ENCODE data around the gene MAMDC2. TPM values are rescaled to one million over a fixed set of nuclear protein-coding genes. Genes with fewer than 3 reads are reported as not detected.

MAMDC2 gene
- total and polyA plus RNA-seq, 2 of the 4 experiments (the other 2 are of a cell fraction) = 5.0 to 5.2 TPM

- H4K20me1 ChIP-seq (ENCODE audit: insufficient read depth, low read length) = no peaks in the 10 kb centered on the region; the same call in 1 of the 2 replicates
- H3K36me3 ChIP-seq (ENCODE audit: control insufficient read depth, insufficient read depth, low read length) = no peaks in the 10 kb centered on the region
- H2BK120ac ChIP-seq (ENCODE audit: low read depth, low read length) = peak overlapping the region; percentile 69
- peak overlapping the region; percentile 38; the same call in 1 of the 2 replicates for H3K23ac ChIP-seq (ENCODE audit: low read depth, low read length)
- H3K9ac ChIP-seq (ENCODE audit: low read depth, low read length) = no peak overlapping the region
- in situ Hi-C loops (cut with MboI; ENCODE audit: low sequenced_read_pairs) = no loop called here
- no CpG with 5 or more reads among the region's 2 CpGs for WGBS, 2 experiments (ENCODE audit: extremely low coverage in 2 of 2, insufficient read length in 1 of 2)
- dilution Hi-C loops (cut with HindIII; ENCODE audit: low sequenced_read_pairs, unreplicated experiment) = no loop called here
- H3K79me1 ChIP-seq (ENCODE audit: low read depth in 1 of 2, low read length in 2 of 2) = no peaks in the 10 kb centered on the region
- no peak overlapping the region for H4K91ac ChIP-seq (ENCODE audit: insufficient read depth, low read depth, low read length)
- DNase-seq = peak; percentile 75
- H3K9me1 ChIP-seq (ENCODE audit: insufficient read depth, low read length) = no peaks in the 10 kb centered on the region
- H2BK20ac ChIP-seq (ENCODE audit: low read depth, low read length) = peak overlapping the region; percentile 65; the same call in 1 of the 2 replicates
- peak overlapping the region; percentile 81 for H2BK5ac ChIP-seq (ENCODE audit: low read depth, low read length, poor library complexity, severe bottlenecking)
- peak overlapping the region; percentile 43 for H3K14ac ChIP-seq (replicated peaks; ENCODE audit: low read depth, low read length)
- H2AFZ ChIP-seq (replicated peaks; ENCODE audit: low read length, poor library complexity) = peak overlapping the region; percentile 55
- intact Hi-C loops (cut with micrococcal nuclease) = no loop called here
- POLR2A ChIA-PET (ENCODE audit: unreplicated experiment) = no interaction called here
- no peak for TF ChIP-seq RAD21 (IDR thresholded peaks at IDR 0.05; ENCODE audit: low read length)
- ATAC-seq (ENCODE audit: low read depth) = peak; percentile 79
- peak overlapping the region; percentile 27; the same call in 2 of the 3 replicates for H2BK15ac ChIP-seq (ENCODE audit: low read depth, low read length)
- peak overlapping the region; percentile 23; the same call in 1 of the 2 replicates for H2AK5ac ChIP-seq (ENCODE audit: low read depth, low read length)
- H3K27ac ChIP-seq (ENCODE audit: insufficient read depth, low read length) = peak overlapping the region; percentile 52; the same call in 1 of the 2 replicates
- H4K5ac ChIP-seq (ENCODE audit: low read depth, low read length) = peak overlapping the region; percentile 9; the same call in 1 of the 2 replicates
- no peaks in the 10 kb centered on the region for H3K27me3 ChIP-seq (ENCODE audit: control insufficient read depth, insufficient read depth, low read length)
- peak overlapping the region; percentile 60; the same call in 1 of the 2 replicates for H3K18ac ChIP-seq (ENCODE audit: low read depth, low read length)
- peak overlapping the region; percentile 37; the same call in 1 of the 2 replicates for H3K4ac ChIP-seq (ENCODE audit: low read depth, low read length)
- H3K4me2 ChIP-seq (ENCODE audit: low read depth, low read length) = peak overlapping the region; percentile 8; the same call in 1 of the 2 replicates
- H3K9me3 ChIP-seq (ENCODE audit: control insufficient read depth, insufficient read depth, low read length) = no peaks in the 10 kb centered on the region
- no TSS peak for BruUV-seq (replicated peaks)
- CTCF ChIA-PET = interaction anchor here (1.0 kb wide), 1 partner anchor 110 kb away, joined by 3 read pairs; no protein-coding TSS in a partner anchor
- H3K4me1 ChIP-seq (ENCODE audit: control insufficient read depth, insufficient read depth, low read length) = peaks cover 11% of the 10 kb centered on the region
- H3K56ac ChIP-seq (ENCODE audit: extremely low read depth, insufficient read depth, low read length) = 0 out of 2 replicates have a peak overlapping the region, but pooled peaks have one; percentile 17
- H3K4me3 ChIP-seq (ENCODE audit: insufficient read depth, low read depth, low read length) = no peak overlapping the region
- peak overlapping the region in 1 of 2 experiments; percentile 69; a peak in 2 of 4 replicates for H4K8ac ChIP-seq (ENCODE audit: low read depth in 2 of 2, low read length in 2 of 2)
- peak overlapping the region; percentile 56 for H2AK9ac ChIP-seq (replicated peaks; ENCODE audit: low read depth, low read length, poor library complexity)
These were observed 39.5 kb upstream of the MAMDC2 start for GRCh38 chr9:70003901-70004714.

Measured in IMR-90 (cell line).